DOHH2 (cell line): ENCODE measurements around the gene TRIM14.

ENCODE experiments used
- H3F3A ChIP-seq: fragments of 200-600 bp; sonication (generic), shearing (Covaris generic); 2 replicates; pipeline ENCODE4 v1.6.0; 2016; ENCODE audit warnings: antibody characterized with exemption, mild to moderate bottlenecking; ENCODE audit not compliant: control insufficient read depth, insufficient read depth
- H3K27ac ChIP-seq: fragments of 200-600 bp; sonication (generic); 2 replicates; pipeline ENCODE4 v1.5.1; 2014; ENCODE audit warnings: low read depth, mild to moderate bottlenecking, low read length, moderate library complexity
- H3K27me3 ChIP-seq: fragments of 200-600 bp; sonication (generic); 2 replicates; pipeline ENCODE4 v1.6.1; 2014; ENCODE audit warnings: mild to moderate bottlenecking, low read length, mixed read lengths; ENCODE audit not compliant: control insufficient read depth
- H3K36me3 ChIP-seq: fragments of 200-600 bp; sonication (generic); 2 replicates; pipeline ENCODE4 v1.6.1; 2014; ENCODE audit warnings: mild to moderate bottlenecking, low read length, moderate library complexity, mixed read lengths; ENCODE audit not compliant: control insufficient read depth
- H3K4me1 ChIP-seq: fragments of 200-600 bp; sonication (generic); 2 replicates; pipeline ENCODE4 v1.6.1; 2014; ENCODE audit warnings: mild to moderate bottlenecking, low read length, mixed read lengths; ENCODE audit not compliant: control insufficient read depth
- H3K4me2 ChIP-seq: fragments of 200-600 bp; sonication (generic); 2 replicates; pipeline ENCODE4 v1.6.0; 2014; ENCODE audit warnings: mild to moderate bottlenecking, low read length, moderate library complexity
- H3K4me3 ChIP-seq: fragments of 200-600 bp; sonication (generic); 2 replicates; pipeline ENCODE4 v1.5.1; 2014; ENCODE audit warnings: mild to moderate bottlenecking, low read length, mixed read lengths
- H3K79me2 ChIP-seq: fragments of 200-600 bp; sonication (generic); 2 replicates; pipeline ENCODE4 v1.6.1; 2014; ENCODE audit warnings: mild to moderate bottlenecking, low read length, mixed read lengths; ENCODE audit not compliant: control insufficient read depth
- H3K9me2 ChIP-seq: fragments of 200-600 bp; sonication (generic); replicated peaks from 2 replicates; pipeline ENCODE4 v1.6.1; 2014; ENCODE audit warnings: mild to moderate bottlenecking, low read length, mixed read lengths; ENCODE audit not compliant: control insufficient read depth
- H3K9me3 ChIP-seq: fragments of 200-600 bp; sonication (generic); 2 replicates; pipeline ENCODE4 v1.6.1; 2014; ENCODE audit warnings: antibody characterized with exemption, low read length, mixed read lengths; ENCODE audit not compliant: control insufficient read depth, insufficient read depth
- H4K20me1 ChIP-seq: fragments of 200-600 bp; sonication (generic); 2 replicates; pipeline ENCODE4 v1.6.0; 2014; ENCODE audit warnings: low read depth, mild to moderate bottlenecking, antibody characterized with exemption, low read length, moderate library complexity; ENCODE audit not compliant: control insufficient read depth, insufficient read depth
- EZH2phosphoT487 ChIP-seq: fragments of 200-600 bp; sonication (generic); IDR thresholded peaks from 2 replicates; pipeline ENCODE4 v1.6.1; 2017; ENCODE audit warnings: borderline replicate concordance, mild to moderate bottlenecking, antibody characterized with exemption, low read length, moderate library complexity, mixed read lengths
- TF ChIP-seq, protein P1 (sequence below): fragments of 200-600 bp; sonication (generic); IDR thresholded peaks from one replicate; pipeline ENCODE4 v1.5.1; 2014; ENCODE audit warnings: antibody characterized with exemption, mild to moderate bottlenecking, low read depth, low read length; ENCODE audit not compliant: poor library complexity, severe bottlenecking

The TRIM14 gene

DNA sequence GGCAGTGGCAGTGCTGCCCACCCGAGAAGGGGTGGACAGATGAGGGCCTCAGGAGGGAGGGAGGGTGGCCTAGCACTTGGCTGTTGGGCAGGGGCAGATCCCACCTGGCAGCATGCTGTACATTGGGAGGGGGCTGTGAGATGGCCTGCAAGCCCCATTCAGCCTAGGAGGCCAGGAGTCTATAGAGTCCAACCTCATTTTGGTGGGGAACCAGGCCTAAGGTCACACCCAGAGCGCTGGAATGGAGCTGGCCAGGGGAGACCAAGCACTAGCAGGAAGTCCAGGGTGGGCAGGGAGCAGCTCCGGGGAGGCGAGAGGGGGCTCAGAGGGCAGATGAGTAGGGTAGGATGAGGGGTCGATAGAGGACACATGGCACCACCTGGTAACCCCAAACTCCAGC is 22.9 kb downstream of the TRIM14 start:
- Histone ChIP-seq H4K20me1 (no peaks in the 10 kb centered on the region), H3K27me3 (no peaks in the 10 kb centered on the region), H3K36me3 (peaks cover 43% of the 10 kb centered on the region), H3K4me2 (no peak overlapping the region), H3K79me2 (peaks cover 5% of the 10 kb centered on the region), H3F3A (0 out of 2 replicates have a peak, but pooled peaks cover 4% of the 10 kb centered on the region), H3K4me1 (peaks cover 33% of the 10 kb centered on the region), H3K9me3 (no peaks in the 10 kb centered on the region), H3K27ac (no peak overlapping the region), H3K4me3 (no peak overlapping the region), H3K9me2 (no peaks in the 10 kb centered on the region)
- TF ChIP-seq, protein P1, sequence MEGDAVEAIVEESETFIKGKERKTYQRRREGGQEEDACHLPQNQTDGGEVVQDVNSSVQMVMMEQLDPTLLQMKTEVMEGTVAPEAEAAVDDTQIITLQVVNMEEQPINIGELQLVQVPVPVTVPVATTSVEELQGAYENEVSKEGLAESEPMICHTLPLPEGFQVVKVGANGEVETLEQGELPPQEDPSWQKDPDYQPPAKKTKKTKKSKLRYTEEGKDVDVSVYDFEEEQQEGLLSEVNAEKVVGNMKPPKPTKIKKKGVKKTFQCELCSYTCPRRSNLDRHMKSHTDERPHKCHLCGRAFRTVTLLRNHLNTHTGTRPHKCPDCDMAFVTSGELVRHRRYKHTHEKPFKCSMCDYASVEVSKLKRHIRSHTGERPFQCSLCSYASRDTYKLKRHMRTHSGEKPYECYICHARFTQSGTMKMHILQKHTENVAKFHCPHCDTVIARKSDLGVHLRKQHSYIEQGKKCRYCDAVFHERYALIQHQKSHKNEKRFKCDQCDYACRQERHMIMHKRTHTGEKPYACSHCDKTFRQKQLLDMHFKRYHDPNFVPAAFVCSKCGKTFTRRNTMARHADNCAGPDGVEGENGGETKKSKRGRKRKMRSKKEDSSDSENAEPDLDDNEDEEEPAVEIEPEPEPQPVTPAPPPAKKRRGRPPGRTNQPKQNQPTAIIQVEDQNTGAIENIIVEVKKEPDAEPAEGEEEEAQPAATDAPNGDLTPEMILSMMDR, result no peak
- TF ChIP-seq EZH2phosphoT487, result no peak

DNA sequence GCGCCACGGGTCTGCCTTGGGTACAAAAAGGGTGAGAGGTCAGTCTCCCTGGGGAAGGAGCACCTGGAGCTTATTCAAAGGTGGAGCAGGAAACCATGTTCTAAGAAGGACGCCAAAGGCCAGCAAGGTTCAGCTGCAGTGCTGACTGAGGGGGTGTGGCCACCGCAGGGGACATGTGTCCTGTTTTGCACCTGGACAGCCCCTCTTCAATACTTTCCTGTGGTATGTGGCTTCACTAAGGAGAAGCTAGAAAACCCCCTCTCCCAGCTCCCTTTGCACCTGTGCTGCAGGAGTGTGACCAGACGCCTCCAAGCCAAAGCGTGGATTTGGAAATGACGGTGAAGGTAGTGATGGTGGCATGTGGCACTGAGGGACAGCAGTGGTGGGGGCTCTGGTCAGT is 23.6 kb downstream of the TRIM14 start:
- H3K4me3 ChIP-seq, result no peak overlapping the region
- no peaks in the 10 kb centered on the region for H3K9me2 ChIP-seq
- H3K4me1 ChIP-seq, result peaks cover 28% of the 10 kb centered on the region
- 0 out of 2 replicates have a peak, but pooled peaks cover 4% of the 10 kb centered on the region for H3F3A ChIP-seq
- H3K79me2 ChIP-seq, result 0 out of 2 replicates have a peak, but pooled peaks cover under 1% of the 10 kb centered on the region
- H3K36me3 ChIP-seq, result peaks cover 45% of the 10 kb centered on the region
- no peak overlapping the region for H3K27ac ChIP-seq
- no peak overlapping the region for H3K4me2 ChIP-seq
- no peaks in the 10 kb centered on the region for H3K9me3 ChIP-seq
- H3K27me3 ChIP-seq, result no peaks in the 10 kb centered on the region
- TF ChIP-seq, protein P1, result no peak
- TF ChIP-seq EZH2phosphoT487, result no peak
- no peaks in the 10 kb centered on the region for H4K20me1 ChIP-seq

- Histone ChIP-seq H3K27me3 (no peaks in the 10 kb centered on the region), H3K36me3 (peaks cover 45% of the 10 kb centered on the region), H3K4me3 (no peak overlapping the region), H3K9me2 (no peaks in the 10 kb centered on the region), H3K9me3 (no peaks in the 10 kb centered on the region), H4K20me1 (no peaks in the 10 kb centered on the region), H3K4me2 (no peak overlapping the region), H3K79me2 (no peaks in the 10 kb centered on the region), H3K4me1 (peaks cover 23% of the 10 kb centered on the region), H3F3A (0 out of 2 replicates have a peak, but pooled peaks cover 4% of the 10 kb centered on the region), H3K27ac (no peak overlapping the region)
- TF ChIP-seq, protein P1, result no peak
- no peak for TF ChIP-seq EZH2phosphoT487
These were observed 24.2 kb downstream of the TRIM14 start for GRCh38 chr9:98094851-98095250.

- Histone ChIP-seq H3F3A (0 out of 2 replicates have a peak, but pooled peaks cover 4% of the 10 kb centered on the region), H3K4me1 (peaks cover 17% of the 10 kb centered on the region), H3K36me3 (peaks cover 41% of the 10 kb centered on the region)
These were observed 24.7 kb downstream of the TRIM14 start for GRCh38 chr9:98094316-98094715.

More at GRCh38 chr9:98094316-98094715, 24.7 kb downstream of the TRIM14 start:
- Histone ChIP-seq H3K27ac (no peak overlapping the region), H3K9me3 (no peaks in the 10 kb centered on the region), H3K9me2 (no peaks in the 10 kb centered on the region), H4K20me1 (no peaks in the 10 kb centered on the region), H3K4me2 (no peak overlapping the region), H3K4me3 (no peak overlapping the region), H3K27me3 (no peaks in the 10 kb centered on the region), H3K79me2 (no peaks in the 10 kb centered on the region)
- TF ChIP-seq, protein P1, result no peak
- no peak for TF ChIP-seq EZH2phosphoT487
